A673 (cell line): ENCODE results near the gene TNFRSF25. TPM values are rescaled to one million over a fixed set of nuclear protein-coding genes. Genes with fewer than 3 reads are reported as not detected.

ENCODE experiments used
- BruUV-seq: library from RNA; stranded (reverse); fragments of 400-500 nt; replicated peaks from 2 replicates; lab custom pipeline; 2021; lab: Mats Ljungman, UMichigan
- CTCF ChIA-PET: fragments of 300-600 bp; sonication (Branson Sonifier 250); formaldehyde crosslinking; loops from one replicate; lab custom pipeline; 2022; ENCODE audit warnings: antibody characterized with exemption; lab: Charles Lee
- POLR2A ChIA-PET: fragments of 300-600 bp; sonication (Branson Sonifier 250); formaldehyde crosslinking; loops from one replicate; lab custom pipeline; 2022; ENCODE audit warnings: antibody characterized with exemption; ENCODE audit not compliant: low non-redundant PET; lab: Charles Lee
- DNase-seq: peaks from one replicate; pipeline ENCODE4 v3.0.0-alpha.2; 2015; ENCODE audit warnings: low spot score
- H3K27ac ChIP-seq: fragments of 200-600 bp; sonication (generic); 2 replicates; pipeline ENCODE4 v1.5.1; 2016; ENCODE audit warnings: mixed run types, low read depth, mild to moderate bottlenecking, mixed read lengths, antibody characterized with exemption, low read length; ENCODE audit not compliant: poor library complexity, severe bottlenecking
- H3K27me3 ChIP-seq: fragments of 200-600 bp; sonication (generic); replicated peaks from 2 replicates; pipeline ENCODE4 v1.6.1; 2017; ENCODE audit warnings: mixed run types, low read depth, mild to moderate bottlenecking, mixed read lengths, antibody characterized with exemption, low read length; ENCODE audit not compliant: insufficient read depth, poor library complexity
- H3K36me3 ChIP-seq: fragments of 200-600 bp; sonication (generic); 2 replicates; pipeline ENCODE4 v1.6.1; 2016; ENCODE audit warnings: mixed run types, mild to moderate bottlenecking, mixed read lengths, antibody characterized with exemption, low read length; ENCODE audit not compliant: insufficient read depth, poor library complexity, severe bottlenecking
- H3K4me1 ChIP-seq: fragments of 200-600 bp; sonication (generic); 2 replicates; pipeline ENCODE4 v1.6.1; 2017; ENCODE audit warnings: mixed run types, mild to moderate bottlenecking, mixed read lengths, antibody characterized with exemption, low read length; ENCODE audit not compliant: insufficient read depth, poor library complexity, severe bottlenecking
- H3K4me3 ChIP-seq: fragments of 200-600 bp; sonication (generic); 2 replicates; pipeline ENCODE4 v1.5.1; 2016; ENCODE audit warnings: low read depth, mixed run types, mild to moderate bottlenecking, mixed read lengths, low read length; ENCODE audit not compliant: poor library complexity, severe bottlenecking
- H3K9me3 ChIP-seq: fragments of 200-600 bp; sonication (generic); 2 replicates; pipeline ENCODE4 v1.6.1; 2016; ENCODE audit warnings: mixed run types, low read depth, mild to moderate bottlenecking, mixed read lengths, antibody characterized with exemption, low read length; ENCODE audit not compliant: poor library complexity, severe bottlenecking
- CTCF ChIP-seq: fragments of 300-800, 200-600 bp; sonication (generic); conservative IDR thresholded peaks from 2 replicates; pipeline ENCODE4 v1.5.1; 2017; ENCODE audit warnings: low read depth, mild to moderate bottlenecking, antibody characterized with exemption, low read length, moderate library complexity, mixed read lengths
- EZH2 ChIP-seq: fragments of 200-600 bp; sonication (generic); IDR thresholded peaks from 2 replicates; pipeline ENCODE4 v1.6.1; 2017; ENCODE audit warnings: borderline replicate concordance, low read depth, mild to moderate bottlenecking, mixed read lengths, antibody characterized with exemption, low read length; ENCODE audit not compliant: poor library complexity, severe bottlenecking
- intact Hi-C: fragments of 100-400 bp; cut with micrococcal nuclease; formaldehyde crosslinking; loops from one replicate; pipeline ENCODE4 v1.10.0; 2022; ENCODE audit not compliant: unreplicated experiment
- total RNA-seq: library from RNA; stranded (reverse); gene quantifications from 2 replicates; pipeline ENCODE4 v1.2.3, GENCODE V29; 2021

TNFRSF25 gene
- total RNA-seq, 1 experiment from 2014 or later, result 0.97 TPM

- no peak for DNase-seq
- Histone ChIP-seq H3K9me3 (no peaks in the 10 kb centered on the region), H3K36me3 (no peaks in the 10 kb centered on the region), H3K27ac (no peak overlapping the region), H3K4me1 (peaks cover 12% of the 10 kb centered on the region), H3K4me3 (no peak overlapping the region), H3K27me3 (peaks cover 87% of the 10 kb centered on the region)
- ChIA-PET POLR2A (no interaction called here), CTCF (no interaction called here)
- TF ChIP-seq CTCF, result no peak
- TF ChIP-seq EZH2, result no peak
- BruUV-seq, result no TSS peak
- intact Hi-C loops, result no loop called here
Observed at GRCh38 chr1:6417961-6418667, 47.9 kb downstream of the TNFRSF25 start.

- Histone ChIP-seq H3K27me3 (peaks cover 86% of the 10 kb centered on the region), H3K4me3 (no peak overlapping the region), H3K27ac (no peak overlapping the region), H3K36me3 (no peaks in the 10 kb centered on the region), H3K4me1 (peaks cover 12% of the 10 kb centered on the region), H3K9me3 (no peaks in the 10 kb centered on the region)
- DNase-seq, result no peak
- intact Hi-C loops, result no loop called here
- no TSS peak for BruUV-seq
- POLR2A ChIA-PET, result no interaction called here
- CTCF ChIA-PET, result no interaction called here
- TF ChIP-seq EZH2 (no peak), CTCF (no peak)
Observed at GRCh38 chr1:6416906-6417305, 49.1 kb downstream of the TNFRSF25 start.

DNA sequence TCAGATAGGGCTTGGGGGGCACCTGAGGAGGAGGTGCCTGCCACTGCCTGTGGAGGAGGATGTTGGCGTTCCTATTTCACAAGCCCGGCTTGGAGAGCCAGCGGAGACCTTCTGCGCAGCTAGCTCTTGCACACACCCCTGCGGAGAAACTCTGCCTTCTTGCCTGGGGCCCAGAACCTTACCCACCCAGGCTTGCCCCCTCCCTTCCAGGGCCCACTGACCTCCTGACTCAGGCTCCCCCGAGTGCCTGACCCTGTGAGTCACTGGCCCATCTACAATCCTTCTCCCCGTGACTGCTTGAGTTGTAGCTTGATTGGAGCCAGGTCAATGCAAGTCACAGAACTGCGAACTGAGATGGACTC, 49.7 kb downstream of the TNFRSF25 start:
- no peak for TF ChIP-seq CTCF
- TF ChIP-seq EZH2, result no peak
- Histone ChIP-seq H3K27me3 (peaks cover 80% of the 10 kb centered on the region), H3K4me1 (peaks cover 12% of the 10 kb centered on the region), H3K4me3 (no peak overlapping the region), H3K27ac (no peak overlapping the region), H3K9me3 (no peaks in the 10 kb centered on the region), H3K36me3 (no peaks in the 10 kb centered on the region)
- ChIA-PET POLR2A (no interaction called here), CTCF (interaction anchor here (0.6 kb wide), 1 partner anchor 107 kb away, joined by 3 read pairs; no protein-coding TSS in a partner anchor)
- no TSS peak for BruUV-seq
- intact Hi-C loops, result no loop called here
- DNase-seq, result no peak
